Measurements from ENCODE around the gene ACTL10.
"Not testable (repeated sequence)": the region's sequence is repeated elsewhere in the genome, so short reads cannot be mapped to it uniquely, and the experiment has no call there.

ACTL10 gene

GRCh38 chr20:33693289-33693688, 26.5 kb downstream of the ACTL10 start:
- Histone ChIP-seq H3K36me3 (ENCODE audit: control insufficient read depth, insufficient read depth, low read length) (no peaks in the 10 kb centered on the region), H3K4me3 (replicated peaks; ENCODE audit: low read depth, low read length) (no peak overlapping the region), H3K27me3 (replicated peaks; ENCODE audit: control insufficient read depth, insufficient read depth, low read length) (no peaks in the 10 kb centered on the region)
- no peak for DNase-seq (ENCODE audit: extremely low read depth, insufficient read length)
- TF ChIP-seq CTCF (IDR thresholded peaks at IDR 0.05; ENCODE audit: insufficient read depth, low read length, poor library complexity, severe bottlenecking), result no peak

GRCh38 chr20:33693741-33694638, 27.2 kb downstream of the ACTL10 start:
- no peak for TF ChIP-seq CTCF (IDR thresholded peaks at IDR 0.05; ENCODE audit: insufficient read depth, low read length, poor library complexity, severe bottlenecking)
- Histone ChIP-seq H3K27me3 (replicated peaks; ENCODE audit: control insufficient read depth, insufficient read depth, low read length) (no peaks in the 10 kb centered on the region), H3K36me3 (ENCODE audit: control insufficient read depth, insufficient read depth, low read length) (no peaks in the 10 kb centered on the region), H3K4me3 (replicated peaks; ENCODE audit: low read depth, low read length) (no peak overlapping the region)
- DNase-seq (ENCODE audit: extremely low read depth, insufficient read length), result no peak

- no peak for TF ChIP-seq CTCF (IDR thresholded peaks at IDR 0.05; ENCODE audit: insufficient read depth, low read length, poor library complexity, severe bottlenecking)
- no peak overlapping the region for H3K4me3 ChIP-seq (replicated peaks; ENCODE audit: low read depth, low read length)
- no peaks in the 10 kb centered on the region for H3K36me3 ChIP-seq (ENCODE audit: control insufficient read depth, insufficient read depth, low read length)
- no peaks in the 10 kb centered on the region for H3K27me3 ChIP-seq (replicated peaks; ENCODE audit: control insufficient read depth, insufficient read depth, low read length)
- no peak for DNase-seq (ENCODE audit: extremely low read depth, insufficient read length)
Observed at GRCh38 chr20:33694639-33695012, 27.9 kb downstream of the ACTL10 start.

GRCh38 chr20:33696448-33696847, 29.7 kb downstream of the ACTL10 start:
- Histone ChIP-seq H3K4me3 (replicated peaks; ENCODE audit: low read depth, low read length) (no peak overlapping the region), H3K36me3 (ENCODE audit: control insufficient read depth, insufficient read depth, low read length) (no peaks in the 10 kb centered on the region), H3K27me3 (replicated peaks; ENCODE audit: control insufficient read depth, insufficient read depth, low read length) (no peaks in the 10 kb centered on the region)
- no peak for TF ChIP-seq CTCF (IDR thresholded peaks at IDR 0.05; ENCODE audit: insufficient read depth, low read length, poor library complexity, severe bottlenecking)
- DNase-seq (ENCODE audit: extremely low read depth, insufficient read length), result no peak

- H3K27me3 ChIP-seq (replicated peaks; ENCODE audit: control insufficient read depth, insufficient read depth, low read length), result no peaks in the 10 kb centered on the region
- H3K36me3 ChIP-seq (ENCODE audit: control insufficient read depth, insufficient read depth, low read length), result no peaks in the 10 kb centered on the region
- H3K4me3 ChIP-seq (replicated peaks; ENCODE audit: low read depth, low read length), result no peak overlapping the region
- DNase-seq (ENCODE audit: extremely low read depth, insufficient read length), result no peak
- TF ChIP-seq CTCF (IDR thresholded peaks at IDR 0.05; ENCODE audit: insufficient read depth, low read length, poor library complexity, severe bottlenecking), result no peak
Observed at GRCh38 chr20:33697129-33697528, 30.4 kb downstream of the ACTL10 start.

- not testable (repeated sequence) for H3K36me3 ChIP-seq (ENCODE audit: control insufficient read depth, insufficient read depth, low read length); H3K4me3 ChIP-seq (replicated peaks; ENCODE audit: low read depth, low read length); H3K27me3 ChIP-seq (replicated peaks; ENCODE audit: control insufficient read depth, insufficient read depth, low read length); DNase-seq (ENCODE audit: extremely low read depth, insufficient read length)
Observed at GRCh38 chr20:33698966-33699365, 32.2 kb downstream of the ACTL10 start.

GRCh38 chr20:33700696-33701441, 34.1 kb downstream of the ACTL10 start:
- not testable (repeated sequence) for H3K4me3 ChIP-seq (replicated peaks; ENCODE audit: low read depth, low read length); DNase-seq (ENCODE audit: extremely low read depth, insufficient read length); H3K27me3 ChIP-seq (replicated peaks; ENCODE audit: control insufficient read depth, insufficient read depth, low read length); H3K36me3 ChIP-seq (ENCODE audit: control insufficient read depth, insufficient read depth, low read length)
